HuH-7 (cell line): ENCODE data around the gene SYNGR2.

Experiments
- DNase-seq: peaks from one replicate; pipeline ENCODE4 v3.0.0; 2011; ENCODE audit warnings: low spot score

SYNGR2 gene

GRCh38 chr17:78143214-78144146, 24.9 kb upstream of the SYNGR2 start:
- no peak for DNase-seq

- no peak for DNase-seq
Observed at GRCh38 chr17:78144147-78144719, 24.1 kb upstream of the SYNGR2 start.

GRCh38 chr17:78144736-78145641, 23.4 kb upstream of the SYNGR2 start:
- no peak for DNase-seq

- no peak for DNase-seq
Observed at GRCh38 chr17:78146471-78146869, 21.9 kb upstream of the SYNGR2 start.

GRCh38 chr17:78146881-78147280, 21.5 kb upstream of the SYNGR2 start:
- DNase-seq = no peak

- no peak for DNase-seq
Observed at GRCh38 chr17:78147315-78147998, 20.9 kb upstream of the SYNGR2 start.

- DNase-seq = no peak
Observed at GRCh38 chr17:78148286-78149016, 19.9 kb upstream of the SYNGR2 start.

- peak; percentile 71 for DNase-seq
Observed at GRCh38 chr17:78151514-78152008, 16.8 kb upstream of the SYNGR2 start.

- no peak for DNase-seq
Observed at GRCh38 chr17:78154903-78155811, 13.2 kb upstream of the SYNGR2 start.

- no peak for DNase-seq
Observed at GRCh38 chr17:78159575-78160158, 8.7 kb upstream of the SYNGR2 start.

GRCh38 chr17:78163881-78164747, 4.3 kb upstream of the SYNGR2 start:
- DNase-seq = no peak

- no peak for DNase-seq
Observed at GRCh38 chr17:78164748-78165607, 3.4 kb upstream of the SYNGR2 start.

- no peak for DNase-seq
Observed at GRCh38 chr17:78166416-78166815, 2.0 kb upstream of the SYNGR2 start.

GRCh38 chr17:78168903-78169793, 767 bp downstream of the SYNGR2 start:
- peak; percentile 88 for DNase-seq

- DNase-seq = no peak
Observed at GRCh38 chr17:78170692-78171590, 2.6 kb downstream of the SYNGR2 start.
